GM12891 (cell line): ENCODE measurements around the gene CCT5.

ENCODE experiments used
- DNase-seq: peaks from one replicate; pipeline ENCODE4 v3.0.0; 2011; ENCODE audit warnings: low spot score; ENCODE audit not compliant: insufficient read length
- FAIRE-seq: peaks from 2 replicates; lab custom pipeline; 2011; peaks lifted over from hg19 to GRCh38; lab: Jason Lieb, UNC
- PAX5 ChIP-seq: IDR thresholded peaks from 2 replicates; pipeline ENCODE4 v1.6.1; 2011; ENCODE audit warnings: low read length, moderate library complexity, mild to moderate bottlenecking; ENCODE audit not compliant: insufficient read depth, severe bottlenecking
- POLR2A ChIP-seq: IDR thresholded peaks from 2 replicates; pipeline ENCODE4 v1.6.1; 2011; ENCODE audit warnings: low read depth, low read length, control low read depth
- POLR2AphosphoS5 ChIP-seq: IDR thresholded peaks from 2 replicates; pipeline ENCODE4 v1.6.1; 2011; ENCODE audit warnings: low read depth, low read length, control low read depth
- POU2F2 ChIP-seq: IDR thresholded peaks from 2 replicates; pipeline ENCODE4 v1.6.1; 2011; ENCODE audit warnings: low read depth, mild to moderate bottlenecking, control low read depth, low read length, moderate library complexity
- SPI1 ChIP-seq: IDR thresholded peaks from 2 replicates; pipeline ENCODE4 v1.6.1; 2011; ENCODE audit warnings: low read depth, low read length, control low read depth
- TAF1 ChIP-seq: IDR thresholded peaks from 2 replicates; pipeline ENCODE4 v1.6.1; 2011; ENCODE audit warnings: low read depth, low read length, control low read depth

Gene CCT5

DNA sequence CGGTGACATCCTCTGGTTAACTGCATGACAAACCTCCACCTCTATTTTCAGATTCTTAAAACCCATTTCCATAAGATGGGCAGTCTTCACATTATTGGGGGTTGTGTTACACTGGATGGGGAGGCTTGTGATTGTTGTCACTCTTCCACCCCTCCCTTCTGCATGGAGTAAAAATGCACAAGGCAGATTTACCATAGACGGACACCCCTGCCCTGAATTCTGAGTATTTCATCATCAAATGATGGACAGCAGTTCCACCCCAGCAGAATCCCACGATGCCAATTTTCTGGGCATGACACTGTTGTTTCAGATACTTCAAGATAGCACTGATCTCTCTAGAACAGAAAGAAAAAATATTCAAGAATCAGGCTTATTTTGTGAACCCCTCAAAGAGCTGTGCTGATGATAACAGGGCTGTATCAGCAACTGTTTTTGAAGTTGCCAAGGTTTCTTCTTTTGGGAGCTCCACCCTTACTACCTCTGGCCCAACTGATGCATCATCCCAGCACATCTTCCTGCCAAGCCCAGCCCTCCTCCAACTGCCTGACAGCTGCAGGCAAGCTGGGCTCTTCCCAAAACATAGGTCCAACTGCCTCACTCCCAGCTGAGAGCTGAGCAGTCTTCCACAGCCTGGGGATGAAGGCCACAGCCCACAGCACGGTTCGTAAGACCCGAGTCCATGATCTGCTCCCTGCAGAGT, 36.2 kb downstream of the CCT5 start:
- DNase-seq, result no peak
- TF ChIP-seq PAX5 (no peak), POLR2AphosphoS5 (no peak), TAF1 (no peak), POU2F2 (no peak), POLR2A (no peak)
- FAIRE-seq, result no peak

DNA sequence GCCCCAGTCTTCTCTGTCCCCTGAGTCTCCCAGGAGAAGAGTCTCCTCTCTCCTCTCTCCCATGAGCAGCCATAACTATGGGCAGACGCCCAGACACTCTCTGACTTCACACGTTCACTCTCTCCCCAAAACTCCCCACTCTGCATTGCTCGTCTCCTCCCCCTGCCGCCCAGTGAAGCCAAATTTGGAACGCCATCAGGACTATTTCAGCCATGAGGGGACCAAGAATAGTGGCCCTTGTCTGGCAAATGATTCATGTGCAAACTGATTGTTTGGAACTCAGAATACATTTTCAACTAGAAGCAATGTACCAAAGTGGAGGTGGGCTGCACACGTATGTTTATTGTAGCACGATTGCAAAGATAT, 36.8 kb downstream of the CCT5 start:
- FAIRE-seq (no peak), DNase-seq (no peak)
- TF ChIP-seq POLR2AphosphoS5 (no peak), POU2F2 (no peak), PAX5 (no peak), POLR2A (no peak), TAF1 (no peak), SPI1 (no peak)

DNA sequence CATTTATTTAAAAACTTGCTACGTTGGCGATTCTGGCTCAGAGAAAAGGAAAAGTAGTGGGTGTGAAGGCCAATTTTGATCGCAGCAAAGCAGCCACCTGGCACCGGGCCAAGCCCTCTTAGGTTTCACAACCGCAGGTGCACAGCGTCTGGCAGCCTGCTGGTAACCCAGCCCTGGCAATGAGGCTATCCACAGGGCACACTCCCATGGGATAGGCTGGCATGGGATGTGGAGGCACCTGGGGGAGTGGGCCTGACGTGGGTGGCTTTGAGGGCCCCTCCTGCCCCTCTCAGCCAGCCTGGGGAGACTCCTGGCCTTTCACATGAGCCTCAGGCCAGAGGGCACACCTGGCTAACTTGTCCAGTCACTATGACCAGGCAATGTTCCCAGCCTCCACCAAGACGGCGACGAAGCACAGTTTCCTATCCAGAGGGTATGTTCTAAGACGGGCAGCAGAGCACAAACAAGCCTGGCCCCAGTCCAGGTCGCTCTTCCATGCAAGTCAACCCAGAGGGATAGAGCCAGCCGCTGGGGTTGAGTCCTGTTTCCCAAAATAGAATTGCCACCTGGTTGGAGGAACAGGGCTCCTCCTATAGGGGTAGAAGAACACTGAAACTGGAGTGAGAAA, 38.6 kb downstream of the CCT5 start:
- DNase-seq, result peak; percentile 47
- TF ChIP-seq SPI1 (no peak), POLR2A (no peak), POLR2AphosphoS5 (no peak), TAF1 (no peak), POU2F2 (no peak), PAX5 (no peak)

DNA sequence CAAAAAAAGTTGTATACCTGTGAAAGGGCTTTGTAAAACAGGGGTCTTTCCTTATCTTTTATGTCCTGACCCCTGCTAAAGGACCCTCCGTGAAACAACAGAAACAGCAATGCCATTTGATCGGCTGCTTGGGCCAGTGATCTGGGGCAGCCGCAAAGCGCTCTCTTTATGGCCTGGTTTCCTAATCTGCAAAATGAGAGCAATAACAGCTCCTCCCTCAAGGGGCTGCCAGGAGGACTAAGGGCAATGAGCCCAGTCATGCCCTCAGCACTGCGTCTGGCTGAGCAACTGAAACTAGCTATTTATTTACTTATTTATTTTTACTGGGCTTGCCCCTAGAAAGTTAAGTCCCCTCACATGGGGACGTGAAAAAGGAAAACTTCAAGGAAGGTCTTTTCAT, 39.3 kb downstream of the CCT5 start:
- DNase-seq (no peak), FAIRE-seq (no peak)
- no peak for TF ChIP-seq PAX5

More for the DNA sequence above, 38.6 kb downstream of the CCT5 start:
- peak; percentile 59 for FAIRE-seq

DNA sequence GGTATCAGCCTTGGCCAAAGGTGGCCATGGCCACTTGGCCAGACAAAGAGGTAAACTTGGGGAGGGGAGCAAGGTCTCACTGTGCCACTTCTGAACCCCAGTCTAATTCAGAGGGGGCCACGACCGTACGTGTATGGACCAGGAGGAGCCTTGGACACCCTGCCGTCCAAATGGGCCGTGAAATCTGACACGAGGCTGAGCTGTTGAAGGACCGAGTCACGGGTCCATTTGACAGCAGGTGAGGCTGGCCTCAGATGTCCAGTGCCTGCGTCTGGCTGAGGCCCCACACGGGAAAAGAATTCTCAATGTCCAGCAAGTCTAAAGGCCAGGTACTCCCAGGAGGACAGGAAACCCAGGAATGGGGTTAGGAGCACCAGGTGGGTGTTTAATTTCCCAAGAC, 39.9 kb downstream of the CCT5 start:
- FAIRE-seq (no peak), DNase-seq (no peak)
- TF ChIP-seq POU2F2, result no peak
- no peak for TF ChIP-seq TAF1
- TF ChIP-seq POLR2AphosphoS5, result no peak
- no peak for TF ChIP-seq PAX5
- TF ChIP-seq POLR2A, result no peak
- TF ChIP-seq SPI1, result no peak

DNA sequence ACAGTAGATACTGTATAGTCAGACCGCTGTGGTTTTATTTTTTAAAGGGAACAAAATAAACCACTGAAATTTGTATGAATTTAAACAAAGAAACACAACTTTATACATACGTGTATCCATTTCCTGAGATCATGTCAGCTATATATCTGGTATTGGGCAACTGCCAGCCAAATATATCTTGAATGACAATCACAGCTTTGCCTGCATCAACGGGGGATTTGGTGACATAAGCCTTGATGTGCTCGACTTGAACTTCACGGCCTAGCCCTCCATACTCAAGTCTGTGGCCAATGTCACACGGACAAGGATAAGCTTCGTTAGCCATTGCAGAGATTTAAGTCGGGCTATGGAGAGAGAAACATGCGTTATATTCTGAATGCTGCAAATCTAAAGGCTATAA, 40.4 kb downstream of the CCT5 start:
- FAIRE-seq (no peak), DNase-seq (no peak)
- TF ChIP-seq PAX5 (no peak), SPI1 (no peak), TAF1 (no peak), POLR2AphosphoS5 (no peak), POLR2A (no peak), POU2F2 (no peak)

DNA sequence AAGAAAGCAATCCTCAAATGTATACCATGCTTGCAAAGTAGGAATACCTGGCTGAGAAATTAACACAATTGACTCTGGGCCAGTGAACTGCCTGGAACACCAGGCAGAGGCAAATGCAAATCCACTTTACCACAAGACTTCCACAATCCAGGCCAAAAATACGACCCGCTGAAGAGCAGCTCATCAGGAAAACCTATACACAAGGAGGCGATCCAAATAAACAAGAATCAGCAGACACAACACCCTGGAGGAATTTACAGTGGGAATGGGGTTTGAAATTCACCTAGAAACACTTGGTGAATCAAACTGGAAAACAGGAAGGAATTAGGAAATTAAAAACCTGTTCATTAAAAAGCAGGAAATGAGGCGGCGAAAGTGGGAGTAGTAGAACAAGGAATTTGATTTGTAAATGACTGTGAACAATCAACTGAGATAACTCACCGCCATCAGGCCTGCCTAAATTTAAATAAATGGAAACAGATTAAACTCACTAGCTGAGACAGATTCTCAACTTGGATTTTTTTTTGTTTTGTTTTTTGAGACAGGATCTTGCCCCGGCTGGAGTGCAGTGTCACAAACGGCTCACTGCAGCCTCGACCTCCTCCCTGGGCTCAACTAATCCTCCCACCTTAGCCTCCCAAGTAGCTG, 41.7 kb downstream of the CCT5 start:
- TF ChIP-seq POLR2AphosphoS5 (no peak), SPI1 (no peak), TAF1 (no peak), POLR2A (no peak), PAX5 (no peak), POU2F2 (no peak)
- DNase-seq (no peak), FAIRE-seq (no peak)

DNA sequence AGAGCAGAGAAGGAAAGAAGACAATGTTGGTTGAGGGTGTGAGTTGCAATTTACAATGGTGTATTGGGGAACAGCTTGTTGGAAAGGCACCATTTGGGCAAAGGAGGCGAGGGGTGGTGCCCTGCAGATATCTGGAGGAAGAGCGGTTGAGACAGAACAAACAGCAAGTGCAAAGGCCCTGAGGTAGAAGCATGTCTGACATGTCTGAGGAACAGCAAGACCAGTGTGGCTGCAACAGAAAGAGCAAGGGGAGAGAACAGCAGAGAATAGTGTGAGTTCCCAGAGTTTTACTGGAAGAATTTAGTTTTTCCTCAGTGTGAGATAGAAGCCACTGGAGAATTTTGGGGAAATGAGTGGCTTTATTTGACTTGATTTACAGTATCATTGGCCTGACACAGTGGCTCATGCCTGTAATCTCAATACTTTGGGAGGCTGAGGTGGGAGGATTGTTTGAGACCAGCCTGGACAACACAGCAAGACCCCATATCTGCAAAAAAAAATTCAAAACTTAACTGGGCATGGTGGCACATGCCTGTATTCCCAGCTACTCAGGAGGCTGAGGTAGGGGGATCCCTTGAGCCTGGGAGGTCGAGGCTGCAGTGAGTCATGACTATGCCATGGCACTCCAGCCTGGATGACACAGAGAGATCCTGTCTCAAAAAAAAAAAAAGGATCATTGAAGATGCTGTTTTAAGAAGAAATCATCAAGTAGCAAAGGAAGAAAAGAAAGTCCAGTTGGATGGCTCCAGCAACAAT, 44.0 kb downstream of the CCT5 start:
- DNase-seq, result no peak
- FAIRE-seq, result no peak
- TF ChIP-seq TAF1, result no peak
- no peak for TF ChIP-seq POLR2A
- TF ChIP-seq POU2F2, result no peak
- TF ChIP-seq SPI1, result no peak

DNA sequence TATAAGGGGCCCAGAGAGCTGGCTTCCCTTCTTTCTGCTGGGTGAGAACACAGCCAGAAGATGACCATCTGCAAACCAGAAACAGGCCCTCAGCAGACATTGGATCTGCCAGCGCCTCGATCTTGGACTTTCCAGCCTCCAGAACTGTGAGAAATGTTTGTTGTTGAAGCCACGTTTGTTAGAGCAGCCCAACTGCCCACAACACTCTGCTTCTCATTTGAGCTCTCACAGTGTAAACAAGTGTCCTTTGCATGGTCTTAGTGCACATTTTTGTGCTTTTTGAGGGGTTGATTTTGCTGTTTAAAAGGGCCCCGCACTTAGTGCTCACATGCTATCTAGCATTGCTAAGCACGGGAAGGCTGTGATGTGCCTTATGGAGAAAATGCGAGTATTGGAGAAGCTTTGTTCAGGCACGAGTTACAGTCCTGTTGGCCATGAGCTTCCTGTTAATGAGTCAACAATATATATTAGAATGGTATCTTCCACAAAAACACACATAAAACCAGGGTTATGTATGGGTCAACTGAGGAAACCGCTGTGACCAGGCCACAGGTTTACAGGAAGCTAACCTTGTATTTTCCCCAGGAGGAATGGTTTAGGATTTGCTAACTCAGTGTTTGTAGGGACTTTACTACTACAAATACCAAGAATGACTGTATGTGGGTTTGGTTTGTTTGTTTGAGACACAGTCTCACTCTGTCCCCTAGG, 45.7 kb downstream of the CCT5 start:
- DNase-seq, result no peak
- no peak for TF ChIP-seq SPI1
- TF ChIP-seq POU2F2, result no peak
- no peak for TF ChIP-seq POLR2AphosphoS5
- no peak for TF ChIP-seq TAF1
- TF ChIP-seq POLR2A, result no peak
- no peak for TF ChIP-seq PAX5
- no peak for FAIRE-seq
